SK-N-SH treated with all-trans-retinoic acid at 6 μM for 48 hours (cell line): ENCODE data around the gene WSCD2.

Experiments
- ATAC-seq: fragments of 200-7000 bp; cut with Tn5 transposase; 3 replicates; pipeline ENCODE4 v1.9.1; 2020; ENCODE audit warnings: mild to moderate bottlenecking, moderate library complexity
- ARNTL ChIP-seq: fragments of 450-650 bp; formaldehyde crosslinking; IDR thresholded peaks from 2 replicates; pipeline ENCODE4 v1.5.0; 2020; ENCODE audit warnings: low read depth, mild to moderate bottlenecking, moderate library complexity, borderline replicate concordance
- BACH2 ChIP-seq: fragments of 250-450 bp; sonication (Bioruptor Pico); IDR thresholded peaks from 2 replicates; pipeline ENCODE4 v1.9.0; 2021; ENCODE audit warnings: mild to moderate bottlenecking, borderline replicate concordance
- CSDC2 ChIP-seq: fragments of 250-450 bp; sonication (Bioruptor Pico); IDR thresholded peaks from 2 replicates; pipeline ENCODE4 v1.5.0; 2020; ENCODE audit warnings: mild to moderate bottlenecking, moderate library complexity
- ESRRG ChIP-seq: fragments of 250-450 bp; sonication (Bioruptor Pico); IDR thresholded peaks from 2 replicates; pipeline ENCODE4 v1.6.1; 2021; ENCODE audit warnings: mild to moderate bottlenecking
- GLIS3 ChIP-seq: fragments of 250-450 bp; sonication (Bioruptor Pico); IDR thresholded peaks from 2 replicates; pipeline ENCODE4 v1.5.0; 2020; ENCODE audit warnings: mild to moderate bottlenecking, moderate library complexity
- ISL1 ChIP-seq: fragments of 250-450 bp; sonication (Bioruptor Pico); IDR thresholded peaks from 2 replicates; pipeline ENCODE4 v2.1.2; 2022; ENCODE audit warnings: mild to moderate bottlenecking, moderate library complexity
- OSR1 ChIP-seq: fragments of 250-450 bp; sonication (Bioruptor Pico); IDR thresholded peaks from 2 replicates; pipeline ENCODE4 v1.8.0; 2022; ENCODE audit warnings: moderate library complexity, mild to moderate bottlenecking, inconsistent platforms
- PATZ1 ChIP-seq: fragments of 250-450 bp; sonication (Bioruptor Pico); IDR thresholded peaks from 2 replicates; pipeline ENCODE4 v1.8.0; 2020; ENCODE audit warnings: mild to moderate bottlenecking, moderate library complexity, borderline replicate concordance
- PPARA ChIP-seq: fragments of 250-450 bp; sonication (Bioruptor Pico); IDR thresholded peaks from 2 replicates; pipeline ENCODE4 v1.5.0; 2020; ENCODE audit warnings: mild to moderate bottlenecking, borderline replicate concordance
- RARB ChIP-seq: fragments of 250-450 bp; sonication (Bioruptor Pico); IDR thresholded peaks from 2 replicates; pipeline ENCODE4 v1.8.0; 2021; ENCODE audit warnings: mild to moderate bottlenecking, moderate library complexity
- SNAI2 ChIP-seq: fragments of 250-450 bp; sonication (Bioruptor Pico); IDR thresholded peaks from 2 replicates; pipeline ENCODE4 v1.5.0; 2020; ENCODE audit warnings: mild to moderate bottlenecking, moderate library complexity
- TCF4 ChIP-seq: fragments of 250-450 bp; sonication (Bioruptor Pico); IDR thresholded peaks from 2 replicates; pipeline ENCODE4 v1.8.0; 2021; ENCODE audit warnings: mild to moderate bottlenecking, moderate library complexity, borderline replicate concordance
- TOX ChIP-seq: fragments of 250-450 bp; sonication (Bioruptor Pico); IDR thresholded peaks from 2 replicates; pipeline ENCODE4 v1.8.0; 2021; ENCODE audit warnings: mild to moderate bottlenecking, moderate library complexity, borderline replicate concordance
- TSHZ2 ChIP-seq: fragments of 250-450 bp; sonication (Bioruptor Pico); IDR thresholded peaks from 2 replicates; pipeline ENCODE4 v1.5.0; 2020; ENCODE audit warnings: mild to moderate bottlenecking, moderate library complexity
- ZC3H10 ChIP-seq: fragments of 250-450 bp; sonication (Bioruptor Pico); IDR thresholded peaks from 2 replicates; pipeline ENCODE4 v1.5.1; 2021; ENCODE audit warnings: mild to moderate bottlenecking, moderate library complexity
- ZFP3 ChIP-seq: fragments of 250-450 bp; sonication (Bioruptor Pico); IDR thresholded peaks from 2 replicates; pipeline ENCODE4 v1.5.0; 2020; ENCODE audit warnings: mild to moderate bottlenecking, moderate library complexity
- ZFP30 ChIP-seq: fragments of 450-650 bp; formaldehyde crosslinking; IDR thresholded peaks from 2 replicates; pipeline ENCODE4 v1.5.0; 2022; ENCODE audit warnings: mild to moderate bottlenecking, moderate library complexity
- ZNF565 ChIP-seq: fragments of 450-650 bp; formaldehyde crosslinking; conservative IDR thresholded peaks from 2 replicates; pipeline ENCODE4 v1.5.0; 2020; ENCODE audit warnings: low read depth, mild to moderate bottlenecking, moderate library complexity
- ZNF70 ChIP-seq: fragments of 450-650 bp; formaldehyde crosslinking; IDR thresholded peaks from 2 replicates; pipeline ENCODE4 v1.5.0; 2020; ENCODE audit warnings: mild to moderate bottlenecking, moderate library complexity
- ZNF8 ChIP-seq: fragments of 450-650 bp; formaldehyde crosslinking; IDR thresholded peaks from 2 replicates; pipeline ENCODE4 v1.5.0; 2020; ENCODE audit warnings: mild to moderate bottlenecking, moderate library complexity
- TF ChIP-seq, protein P1 (sequence below): fragments of 250-450 bp; sonication (Bioruptor Pico); IDR thresholded peaks from 2 replicates; pipeline ENCODE4 v1.8.0; 2021; ENCODE audit warnings: low read depth, mild to moderate bottlenecking, moderate library complexity, borderline replicate concordance
- TF ChIP-seq, protein P2 (sequence below): fragments of 250-450 bp; sonication (Bioruptor Pico); IDR thresholded peaks from 2 replicates; pipeline ENCODE4 v1.5.1; 2020; ENCODE audit warnings: low read depth, mild to moderate bottlenecking, moderate library complexity

Gene WSCD2

GRCh38 chr12:108145011-108145410 lies 15.9 kb downstream of the WSCD2 start:
- TF ChIP-seq, protein P1, sequence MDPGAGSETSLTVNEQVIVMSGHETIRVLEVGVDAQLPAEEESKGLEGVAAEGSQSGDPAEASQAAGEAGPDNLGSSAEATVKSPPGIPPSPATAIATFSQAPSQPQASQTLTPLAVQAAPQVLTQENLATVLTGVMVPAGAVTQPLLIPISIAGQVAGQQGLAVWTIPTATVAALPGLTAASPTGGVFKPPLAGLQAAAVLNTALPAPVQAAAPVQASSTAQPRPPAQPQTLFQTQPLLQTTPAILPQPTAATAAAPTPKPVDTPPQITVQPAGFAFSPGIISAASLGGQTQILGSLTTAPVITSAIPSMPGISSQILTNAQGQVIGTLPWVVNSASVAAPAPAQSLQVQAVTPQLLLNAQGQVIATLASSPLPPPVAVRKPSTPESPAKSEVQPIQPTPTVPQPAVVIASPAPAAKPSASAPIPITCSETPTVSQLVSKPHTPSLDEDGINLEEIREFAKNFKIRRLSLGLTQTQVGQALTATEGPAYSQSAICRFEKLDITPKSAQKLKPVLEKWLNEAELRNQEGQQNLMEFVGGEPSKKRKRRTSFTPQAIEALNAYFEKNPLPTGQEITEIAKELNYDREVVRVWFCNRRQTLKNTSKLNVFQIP (CRISPR knock-in tag), result no peak
- TF ChIP-seq PPARA (CRISPR knock-in tag) (no peak), PATZ1 (CRISPR knock-in tag) (no peak), ZC3H10 (CRISPR knock-in tag) (no peak), TOX (CRISPR knock-in tag) (no peak), ZNF70 (CRISPR knock-in tag) (no peak), GLIS3 (CRISPR knock-in tag) (no peak), CSDC2 (CRISPR knock-in tag) (no peak), ARNTL (CRISPR knock-in tag) (no peak), SNAI2 (CRISPR knock-in tag) (no peak), BACH2 (CRISPR knock-in tag) (no peak), ZNF565 (CRISPR knock-in tag) (no peak), OSR1 (CRISPR knock-in tag) (no peak)
- TF ChIP-seq, protein P2, sequence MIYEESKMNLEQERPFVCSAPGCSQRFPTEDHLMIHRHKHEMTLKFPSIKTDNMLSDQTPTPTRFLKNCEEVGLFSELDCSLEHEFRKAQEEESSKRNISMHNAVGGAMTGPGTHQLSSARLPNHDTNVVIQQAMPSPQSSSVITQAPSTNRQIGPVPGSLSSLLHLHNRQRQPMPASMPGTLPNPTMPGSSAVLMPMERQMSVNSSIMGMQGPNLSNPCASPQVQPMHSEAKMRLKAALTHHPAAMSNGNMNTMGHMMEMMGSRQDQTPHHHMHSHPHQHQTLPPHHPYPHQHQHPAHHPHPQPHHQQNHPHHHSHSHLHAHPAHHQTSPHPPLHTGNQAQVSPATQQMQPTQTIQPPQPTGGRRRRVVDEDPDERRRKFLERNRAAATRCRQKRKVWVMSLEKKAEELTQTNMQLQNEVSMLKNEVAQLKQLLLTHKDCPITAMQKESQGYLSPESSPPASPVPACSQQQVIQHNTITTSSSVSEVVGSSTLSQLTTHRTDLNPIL (CRISPR knock-in tag), result no peak
- no peak for ATAC-seq

DNA sequence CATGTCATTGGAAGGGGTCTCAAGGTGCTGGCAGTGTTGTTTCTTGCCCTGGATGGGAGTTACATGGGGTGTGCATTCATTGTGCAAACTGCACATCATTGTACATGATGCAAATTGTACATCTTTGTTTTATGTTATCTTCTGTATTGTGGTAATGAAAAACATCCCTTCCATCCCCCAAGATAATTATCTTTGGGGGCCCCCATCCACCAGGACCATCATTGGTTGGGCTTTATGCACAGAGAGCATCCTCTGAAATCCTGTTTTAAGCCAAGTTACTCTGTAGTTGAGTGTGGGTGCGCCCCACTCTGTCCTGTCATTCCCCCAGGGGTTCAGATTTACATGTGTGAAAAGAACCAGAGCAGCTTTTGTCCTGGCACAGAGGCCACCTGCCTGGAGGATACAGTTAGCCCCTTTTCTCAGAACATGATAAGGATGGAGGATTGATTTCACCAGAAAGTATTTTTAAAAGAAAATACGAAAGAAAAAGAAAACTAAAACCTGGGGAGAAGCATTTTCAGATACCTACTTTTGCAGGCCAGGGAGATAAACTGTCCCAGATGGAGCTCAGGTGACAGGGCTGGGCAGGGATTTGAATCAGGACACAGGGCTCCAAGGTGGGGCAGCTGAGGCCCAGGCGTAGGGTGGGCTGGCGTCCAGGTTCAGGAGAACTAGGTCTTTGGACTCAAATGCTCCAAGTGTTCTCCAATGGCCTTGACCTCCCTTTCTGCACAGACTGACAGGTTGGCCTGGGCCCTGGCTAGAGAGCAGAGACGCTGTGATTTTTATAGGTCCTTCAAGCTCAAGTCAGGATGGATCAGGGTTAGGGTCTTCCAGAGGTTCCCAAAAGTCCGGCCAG lies 17.2 kb downstream of the WSCD2 start:
- no peak for TF ChIP-seq RARB (CRISPR knock-in tag)

GRCh38 chr12:108147279-108147678 lies 18.2 kb downstream of the WSCD2 start:
- ATAC-seq, result no peak
- TF ChIP-seq ZFP3 (no peak), PATZ1 (CRISPR knock-in tag) (no peak), SNAI2 (CRISPR knock-in tag) (no peak), ARNTL (CRISPR knock-in tag) (no peak), RARB (CRISPR knock-in tag) (no peak), ESRRG (no peak), ZNF565 (CRISPR knock-in tag) (no peak), ZNF8 (CRISPR knock-in tag) (no peak), PPARA (CRISPR knock-in tag) (no peak), OSR1 (CRISPR knock-in tag) (no peak), TOX (CRISPR knock-in tag) (no peak), GLIS3 (CRISPR knock-in tag) (no peak), ZFP30 (CRISPR knock-in tag) (no peak), TSHZ2 (CRISPR knock-in tag) (no peak), BACH2 (CRISPR knock-in tag) (no peak), TCF4 (no peak), CSDC2 (CRISPR knock-in tag) (no peak), ISL1 (no peak)
- TF ChIP-seq, protein P2 (CRISPR knock-in tag), result no peak

More for the DNA sequence above, 17.2 kb downstream of the WSCD2 start:
- ATAC-seq, result no peak
